HepG2 (cell line): ENCODE data around the gene ARHGAP9. TPM values are rescaled to one million over a fixed set of nuclear protein-coding genes. Genes with fewer than 3 reads are reported as not detected.

Source experiments
- AGO2 ChIP-seq: fragments of 200-400 bp; formaldehyde crosslinking; optimal IDR thresholded peaks from 2 replicates; pipeline ENCODE3; 2017; ENCODE audit warnings: mild to moderate bottlenecking, low read depth, low read length, moderate library complexity
- NFRKB ChIP-seq: fragments of 450-650 bp; IDR thresholded peaks from 2 replicates; pipeline ENCODE4 v1.6.1; 2017
- PHB2 ChIP-seq: fragments of 450-650 bp; IDR thresholded peaks from 2 replicates; pipeline ENCODE4 v1.6.1; 2018; ENCODE audit not compliant: partially characterized antibody
- ZNF557 ChIP-seq: sonication (generic); formaldehyde crosslinking; IDR thresholded peaks from 2 replicates; pipeline ENCODE4 v1.4.0; 2020; ENCODE audit warnings: missing genetic modification reagents
- polyA plus RNA-seq, 8 experiments: library from polyadenylated mRNA; depleted of rRNA in 3 of 8; stranded (reverse) in 7 of 8; unstranded in 1 of 8; fragments of >200 nt; fragmentation: Illumina TruSeq in 4 of 8; extraction: Trizol in 4 of 8; gene quantifications; 2 replicates each; pipeline versions ENCODE4 v1.2.1 to v1.2.3, GENCODE V29; 2011 to 2016; ENCODE audit warnings: low read depth in 4 of 8, missing spikeins in 1 of 8, mixed read lengths in 1 of 8; ENCODE audit not compliant: insufficient read depth in 1 of 8
- total RNA-seq, 5 experiments: library from RNA; depleted of rRNA; stranded (reverse); fragments of >200 nt; fragmentation: Illumina TruSeq; extraction: Trizol; gene quantifications; 2 replicates each; pipeline ENCODE4 v1.2.3, GENCODE V29; 2016; ENCODE audit warnings: low read depth in 1 of 5
- TF ChIP-seq, protein P1 (sequence below): sonication (generic); formaldehyde crosslinking; IDR thresholded peaks from one replicate; pipeline ENCODE4 v1.5.1; 2020; ENCODE audit warnings: mild to moderate bottlenecking, missing genetic modification reagents; ENCODE audit errors: not compliant biosample characterization
- TF ChIP-seq, protein P2 (sequence below): sonication (generic); formaldehyde crosslinking; IDR thresholded peaks from 2 replicates; pipeline ENCODE4 v1.5.0; 2020; ENCODE audit warnings: mild to moderate bottlenecking, missing genetic modification reagents
- TF ChIP-seq, protein P3 (sequence below): IDR thresholded peaks from 2 replicates; pipeline ENCODE4 v1.6.1; 2016; ENCODE audit warnings: low read depth, missing genetic modification reagents, missing compliant biosample characterization
- TF ChIP-seq, protein P4 (sequence below): sonication (generic); formaldehyde crosslinking; IDR thresholded peaks from 2 replicates; pipeline ENCODE4 v1.4.0; 2020; ENCODE audit warnings: missing genetic modification reagents, borderline replicate concordance

ARHGAP9 gene
- total and polyA plus RNA-seq, 2 of the 13 experiments (the other 11 are each of a cell fraction or from before 2014, with no cell fraction given): 0.18 to 1.2 TPM

DNA sequence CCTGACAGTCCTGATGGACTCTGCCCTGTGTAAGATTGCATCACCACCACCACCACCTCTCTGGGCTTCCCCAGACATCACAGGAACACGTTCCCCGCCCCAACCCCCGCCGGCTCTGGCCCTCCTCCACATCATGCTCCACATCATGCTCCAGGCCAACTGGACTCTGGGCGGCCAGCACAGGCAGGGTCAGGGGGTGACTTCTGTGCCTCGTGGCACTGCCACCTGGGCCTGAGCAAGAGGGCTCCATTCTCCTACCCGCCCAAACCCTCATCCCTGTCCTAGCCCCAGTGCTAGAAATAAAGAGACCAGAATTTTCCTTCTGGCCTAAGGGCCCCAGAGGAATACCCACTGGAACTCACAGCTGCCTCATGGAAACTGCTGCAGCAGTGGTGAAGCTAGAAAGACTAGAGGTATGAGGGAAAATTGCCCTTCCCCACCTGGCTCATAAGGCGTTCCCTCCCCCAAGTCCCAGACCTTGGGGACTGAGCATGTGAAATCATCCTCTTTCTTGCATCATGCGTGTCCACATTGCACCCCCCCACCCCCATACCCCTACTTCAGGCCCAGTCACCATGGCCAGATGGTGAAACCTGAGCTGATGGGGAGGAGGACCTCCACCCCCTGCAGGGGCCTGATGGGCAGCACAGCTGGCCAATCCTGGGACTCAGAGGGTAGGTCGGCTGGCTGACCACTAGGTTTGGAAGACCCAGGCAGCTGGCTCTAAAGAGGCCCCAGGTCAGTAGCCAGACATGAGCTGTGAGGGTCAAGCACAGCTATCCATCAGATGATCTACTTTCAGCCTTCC lies 24.9 kb downstream of the ARHGAP9 start, which contains the start of gene INHBE (continued):
- TF ChIP-seq, protein P1, sequence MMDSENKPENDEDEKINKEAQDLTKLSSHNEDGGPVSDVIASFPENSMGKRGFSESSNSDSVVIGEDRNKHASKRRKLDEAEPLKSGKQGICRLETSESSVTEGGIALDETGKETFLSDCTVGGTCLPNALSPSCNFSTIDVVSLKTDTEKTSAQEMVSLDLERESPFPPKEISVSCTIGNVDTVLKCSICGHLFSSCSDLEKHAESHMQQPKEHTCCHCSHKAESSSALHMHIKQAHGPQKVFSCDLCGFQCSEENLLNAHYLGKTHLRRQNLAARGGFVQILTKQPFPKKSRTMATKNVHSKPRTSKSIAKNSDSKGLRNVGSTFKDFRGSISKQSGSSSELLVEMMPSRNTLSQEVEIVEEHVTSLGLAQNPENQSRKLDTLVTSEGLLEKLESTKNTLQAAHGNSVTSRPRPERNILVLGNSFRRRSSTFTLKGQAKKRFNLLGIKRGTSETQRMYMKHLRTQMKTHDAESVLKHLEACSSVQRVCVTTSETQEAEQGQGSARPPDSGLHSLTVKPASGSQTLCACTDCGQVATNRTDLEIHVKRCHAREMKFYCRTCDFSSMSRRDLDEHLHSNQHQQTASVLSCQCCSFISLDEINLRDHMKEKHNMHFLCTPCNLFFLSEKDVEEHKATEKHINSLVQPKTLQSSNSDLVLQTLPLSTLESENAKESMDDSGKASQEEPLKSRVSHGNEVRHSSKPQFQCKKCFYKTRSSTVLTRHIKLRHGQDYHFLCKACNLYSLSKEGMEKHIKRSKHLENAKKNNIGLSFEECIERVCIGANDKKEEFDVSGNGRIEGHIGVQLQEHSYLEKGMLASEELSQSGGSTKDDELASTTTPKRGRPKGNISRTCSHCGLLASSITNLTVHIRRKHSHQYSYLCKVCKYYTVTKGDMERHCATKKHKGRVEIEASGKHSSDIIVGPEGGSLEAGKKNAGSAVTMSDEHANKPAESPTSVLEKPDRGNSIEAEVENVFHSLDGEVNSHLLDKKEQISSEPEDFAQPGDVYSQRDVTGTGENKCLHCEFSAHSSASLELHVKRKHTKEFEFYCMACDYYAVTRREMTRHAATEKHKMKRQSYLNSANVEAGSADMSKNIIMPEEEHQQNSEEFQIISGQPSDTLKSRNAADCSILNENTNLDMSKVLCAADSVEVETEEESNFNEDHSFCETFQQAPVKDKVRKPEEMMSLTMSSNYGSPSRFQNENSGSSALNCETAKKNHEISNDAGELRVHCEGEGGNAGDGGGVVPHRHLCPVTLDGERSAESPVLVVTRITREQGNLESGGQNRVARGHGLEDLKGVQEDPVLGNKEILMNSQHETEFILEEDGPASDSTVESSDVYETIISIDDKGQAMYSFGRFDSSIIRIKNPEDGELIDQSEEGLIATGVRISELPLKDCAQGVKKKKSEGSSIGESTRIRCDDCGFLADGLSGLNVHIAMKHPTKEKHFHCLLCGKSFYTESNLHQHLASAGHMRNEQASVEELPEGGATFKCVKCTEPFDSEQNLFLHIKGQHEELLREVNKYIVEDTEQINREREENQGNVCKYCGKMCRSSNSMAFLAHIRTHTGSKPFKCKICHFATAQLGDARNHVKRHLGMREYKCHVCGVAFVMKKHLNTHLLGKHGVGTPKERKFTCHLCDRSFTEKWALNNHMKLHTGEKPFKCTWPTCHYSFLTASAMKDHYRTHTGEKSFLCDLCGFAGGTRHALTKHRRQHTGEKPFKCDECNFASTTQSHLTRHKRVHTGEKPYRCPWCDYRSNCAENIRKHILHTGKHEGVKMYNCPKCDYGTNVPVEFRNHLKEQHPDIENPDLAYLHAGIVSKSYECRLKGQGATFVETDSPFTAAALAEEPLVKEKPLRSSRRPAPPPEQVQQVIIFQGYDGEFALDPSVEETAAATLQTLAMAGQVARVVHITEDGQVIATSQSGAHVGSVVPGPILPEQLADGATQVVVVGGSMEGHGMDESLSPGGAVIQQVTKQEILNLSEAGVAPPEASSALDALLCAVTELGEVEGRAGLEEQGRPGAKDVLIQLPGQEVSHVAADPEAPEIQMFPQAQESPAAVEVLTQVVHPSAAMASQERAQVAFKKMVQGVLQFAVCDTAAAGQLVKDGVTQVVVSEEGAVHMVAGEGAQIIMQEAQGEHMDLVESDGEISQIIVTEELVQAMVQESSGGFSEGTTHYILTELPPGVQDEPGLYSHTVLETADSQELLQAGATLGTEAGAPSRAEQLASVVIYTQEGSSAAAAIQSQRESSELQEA: peak; percentile 68
- TF ChIP-seq ZNF557 (no peak), PHB2 (no peak), AGO2 (no peak), NFRKB (no peak)
- TF ChIP-seq, protein P2, sequence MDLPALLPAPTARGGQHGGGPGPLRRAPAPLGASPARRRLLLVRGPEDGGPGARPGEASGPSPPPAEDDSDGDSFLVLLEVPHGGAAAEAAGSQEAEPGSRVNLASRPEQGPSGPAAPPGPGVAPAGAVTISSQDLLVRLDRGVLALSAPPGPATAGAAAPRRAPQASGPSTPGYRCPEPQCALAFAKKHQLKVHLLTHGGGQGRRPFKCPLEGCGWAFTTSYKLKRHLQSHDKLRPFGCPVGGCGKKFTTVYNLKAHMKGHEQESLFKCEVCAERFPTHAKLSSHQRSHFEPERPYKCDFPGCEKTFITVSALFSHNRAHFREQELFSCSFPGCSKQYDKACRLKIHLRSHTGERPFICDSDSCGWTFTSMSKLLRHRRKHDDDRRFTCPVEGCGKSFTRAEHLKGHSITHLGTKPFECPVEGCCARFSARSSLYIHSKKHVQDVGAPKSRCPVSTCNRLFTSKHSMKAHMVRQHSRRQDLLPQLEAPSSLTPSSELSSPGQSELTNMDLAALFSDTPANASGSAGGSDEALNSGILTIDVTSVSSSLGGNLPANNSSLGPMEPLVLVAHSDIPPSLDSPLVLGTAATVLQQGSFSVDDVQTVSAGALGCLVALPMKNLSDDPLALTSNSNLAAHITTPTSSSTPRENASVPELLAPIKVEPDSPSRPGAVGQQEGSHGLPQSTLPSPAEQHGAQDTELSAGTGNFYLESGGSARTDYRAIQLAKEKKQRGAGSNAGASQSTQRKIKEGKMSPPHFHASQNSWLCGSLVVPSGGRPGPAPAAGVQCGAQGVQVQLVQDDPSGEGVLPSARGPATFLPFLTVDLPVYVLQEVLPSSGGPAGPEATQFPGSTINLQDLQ (CRISPR knock-in tag): no peak
- TF ChIP-seq, protein P3, sequence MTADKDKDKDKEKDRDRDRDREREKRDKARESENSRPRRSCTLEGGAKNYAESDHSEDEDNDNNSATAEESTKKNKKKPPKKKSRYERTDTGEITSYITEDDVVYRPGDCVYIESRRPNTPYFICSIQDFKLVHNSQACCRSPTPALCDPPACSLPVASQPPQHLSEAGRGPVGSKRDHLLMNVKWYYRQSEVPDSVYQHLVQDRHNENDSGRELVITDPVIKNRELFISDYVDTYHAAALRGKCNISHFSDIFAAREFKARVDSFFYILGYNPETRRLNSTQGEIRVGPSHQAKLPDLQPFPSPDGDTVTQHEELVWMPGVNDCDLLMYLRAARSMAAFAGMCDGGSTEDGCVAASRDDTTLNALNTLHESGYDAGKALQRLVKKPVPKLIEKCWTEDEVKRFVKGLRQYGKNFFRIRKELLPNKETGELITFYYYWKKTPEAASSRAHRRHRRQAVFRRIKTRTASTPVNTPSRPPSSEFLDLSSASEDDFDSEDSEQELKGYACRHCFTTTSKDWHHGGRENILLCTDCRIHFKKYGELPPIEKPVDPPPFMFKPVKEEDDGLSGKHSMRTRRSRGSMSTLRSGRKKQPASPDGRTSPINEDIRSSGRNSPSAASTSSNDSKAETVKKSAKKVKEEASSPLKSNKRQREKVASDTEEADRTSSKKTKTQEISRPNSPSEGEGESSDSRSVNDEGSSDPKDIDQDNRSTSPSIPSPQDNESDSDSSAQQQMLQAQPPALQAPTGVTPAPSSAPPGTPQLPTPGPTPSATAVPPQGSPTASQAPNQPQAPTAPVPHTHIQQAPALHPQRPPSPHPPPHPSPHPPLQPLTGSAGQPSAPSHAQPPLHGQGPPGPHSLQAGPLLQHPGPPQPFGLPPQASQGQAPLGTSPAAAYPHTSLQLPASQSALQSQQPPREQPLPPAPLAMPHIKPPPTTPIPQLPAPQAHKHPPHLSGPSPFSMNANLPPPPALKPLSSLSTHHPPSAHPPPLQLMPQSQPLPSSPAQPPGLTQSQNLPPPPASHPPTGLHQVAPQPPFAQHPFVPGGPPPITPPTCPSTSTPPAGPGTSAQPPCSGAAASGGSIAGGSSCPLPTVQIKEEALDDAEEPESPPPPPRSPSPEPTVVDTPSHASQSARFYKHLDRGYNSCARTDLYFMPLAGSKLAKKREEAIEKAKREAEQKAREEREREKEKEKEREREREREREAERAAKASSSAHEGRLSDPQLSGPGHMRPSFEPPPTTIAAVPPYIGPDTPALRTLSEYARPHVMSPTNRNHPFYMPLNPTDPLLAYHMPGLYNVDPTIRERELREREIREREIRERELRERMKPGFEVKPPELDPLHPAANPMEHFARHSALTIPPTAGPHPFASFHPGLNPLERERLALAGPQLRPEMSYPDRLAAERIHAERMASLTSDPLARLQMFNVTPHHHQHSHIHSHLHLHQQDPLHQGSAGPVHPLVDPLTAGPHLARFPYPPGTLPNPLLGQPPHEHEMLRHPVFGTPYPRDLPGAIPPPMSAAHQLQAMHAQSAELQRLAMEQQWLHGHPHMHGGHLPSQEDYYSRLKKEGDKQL (CRISPR knock-in tag): 0 out of 2 replicates have a peak, but pooled peaks have one; percentile 55
- TF ChIP-seq, protein P4, sequence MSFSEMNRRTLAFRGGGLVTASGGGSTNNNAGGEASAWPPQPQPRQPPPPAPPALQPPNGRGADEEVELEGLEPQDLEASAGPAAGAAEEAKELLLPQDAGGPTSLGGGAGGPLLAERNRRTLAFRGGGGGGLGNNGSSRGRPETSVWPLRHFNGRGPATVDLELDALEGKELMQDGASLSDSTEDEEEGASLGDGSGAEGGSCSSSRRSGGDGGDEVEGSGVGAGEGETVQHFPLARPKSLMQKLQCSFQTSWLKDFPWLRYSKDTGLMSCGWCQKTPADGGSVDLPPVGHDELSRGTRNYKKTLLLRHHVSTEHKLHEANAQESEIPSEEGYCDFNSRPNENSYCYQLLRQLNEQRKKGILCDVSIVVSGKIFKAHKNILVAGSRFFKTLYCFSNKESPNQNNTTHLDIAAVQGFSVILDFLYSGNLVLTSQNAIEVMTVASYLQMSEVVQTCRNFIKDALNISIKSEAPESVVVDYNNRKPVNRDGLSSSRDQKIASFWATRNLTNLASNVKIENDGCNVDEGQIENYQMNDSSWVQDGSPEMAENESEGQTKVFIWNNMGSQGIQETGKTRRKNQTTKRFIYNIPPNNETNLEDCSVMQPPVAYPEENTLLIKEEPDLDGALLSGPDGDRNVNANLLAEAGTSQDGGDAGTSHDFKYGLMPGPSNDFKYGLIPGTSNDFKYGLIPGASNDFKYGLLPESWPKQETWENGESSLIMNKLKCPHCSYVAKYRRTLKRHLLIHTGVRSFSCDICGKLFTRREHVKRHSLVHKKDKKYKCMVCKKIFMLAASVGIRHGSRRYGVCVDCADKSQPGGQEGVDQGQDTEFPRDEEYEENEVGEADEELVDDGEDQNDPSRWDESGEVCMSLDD: no peak; the same call in 1 of the 2 replicates
